HCT116 (cell line): ENCODE results near the gene CYSLTR2. TPM values are rescaled to one million over a fixed set of nuclear protein-coding genes. Genes with fewer than 3 reads are reported as not detected.

ENCODE experiments used
- ATAC-seq: fragments of 200-7000 bp; cut with Tn5 transposase; 2 replicates; pipeline ENCODE4 v1.9.1; 2020; ENCODE audit warnings: mild to moderate bottlenecking, moderate library complexity
- BruUV-seq: library from RNA; stranded (reverse); fragments of 400-500 nt; replicated peaks from 2 replicates; lab custom pipeline; 2021; lab: Mats Ljungman, UMichigan
- CTCF ChIA-PET: fragments of 300-600 bp; sonication (Branson Sonifier 250); formaldehyde crosslinking; loops from one replicate; lab custom pipeline; 2021; ENCODE audit warnings: antibody characterized with exemption; lab: Charles Lee
- POLR2A ChIA-PET: fragments of 300-600, 350-600 bp; sonication (Branson Sonifier 250); formaldehyde crosslinking; loops from one replicate; lab custom pipeline; 2021; ENCODE audit warnings: antibody characterized with exemption; lab: Charles Lee
- RAD21 ChIA-PET, 2 experiments: fragments of 300-600 bp; sonication (Branson Sonifier 250); formaldehyde crosslinking; loops; one replicate each; lab custom pipeline; 2023; ENCODE audit warnings: low total read pairs in 2 of 2; ENCODE audit not compliant: uncharacterized antibody in 2 of 2, unreplicated experiment in 2 of 2, low non-redundant PET in 1 of 2; lab: Charles Lee
- DNase-seq: peaks from one replicate; pipeline ENCODE4 v3.0.0-alpha.2; 2010; ENCODE audit warnings: low read depth, low spot score
- H2AFZ ChIP-seq: fragments of 200-600 bp; shearing (Covaris generic), sonication (generic); 2 replicates; pipeline ENCODE4 v1.6.1; 2017; ENCODE audit warnings: low read depth, mixed run types, mixed read lengths, antibody characterized with exemption, low read length; ENCODE audit not compliant: poor library complexity, severe bottlenecking
- H3K27ac ChIP-seq: 2 replicates; pipeline ENCODE4 v1.5.1; 2012; ENCODE audit warnings: low read depth, low read length
- H3K27me3 ChIP-seq: fragments of 200-600 bp; sonication (generic); 2 replicates; pipeline ENCODE4 v1.6.1; 2016; ENCODE audit warnings: mixed run types, low read length, mixed read lengths; ENCODE audit not compliant: insufficient read depth
- H3K36me3 ChIP-seq, 2 experiments: fragments of 200-500 bp in 1 of 2; fragments of 200-600 bp in 1 of 2; sonication (Bioruptor generic) in 1 of 2; sonication (generic) in 1 of 2; 2 replicates each; pipeline versions ENCODE4 v1.5.1 to v1.6.1; 2014 to 2016; ENCODE audit warnings: low read length in 2 of 2, inconsistent platforms in 1 of 2, mixed read lengths in 1 of 2, mixed run types in 1 of 2; ENCODE audit not compliant: insufficient read depth in 2 of 2, control insufficient read depth in 1 of 2
- H3K4me1 ChIP-seq, 2 experiments: fragments of 200-600 bp in 1 of 2; sonication (generic) in 1 of 2; 2 replicates each; pipeline versions ENCODE4 v1.5.1 to v1.6.1; 2012 to 2017; ENCODE audit warnings: low read length in 2 of 2, inconsistent platforms in 1 of 2, mild to moderate bottlenecking in 1 of 2, mixed read lengths in 1 of 2, mixed run types in 1 of 2, moderate library complexity in 1 of 2; ENCODE audit not compliant: insufficient read depth in 2 of 2, control insufficient read depth in 1 of 2
- H3K4me2 ChIP-seq: fragments of 200-600 bp; sonication (generic); 2 replicates; pipeline ENCODE4 v1.6.1; 2017; ENCODE audit warnings: mixed run types, low read length, mixed read lengths
- H3K4me3 ChIP-seq, 2 experiments: fragments of 200-600 bp in 1 of 2; sonication (generic) in 1 of 2; replicated peaks in 1 of 2; 2 replicates each; pipeline ENCODE4 v1.5.1; 2011 to 2016; ENCODE audit warnings: low read length in 2 of 2, control low read depth in 1 of 2, low read depth in 1 of 2, mild to moderate bottlenecking in 1 of 2, mixed read lengths in 1 of 2, mixed run types in 1 of 2
- H3K79me2 ChIP-seq: fragments of 200-600 bp; sonication (generic); 2 replicates; pipeline ENCODE4 v1.6.1; 2017; ENCODE audit warnings: mild to moderate bottlenecking, mixed run types, low read length, moderate library complexity, mixed read lengths; ENCODE audit not compliant: insufficient read depth
- H3K9ac ChIP-seq: fragments of 200-600 bp; sonication (generic); 2 replicates; pipeline ENCODE4 v1.6.1; 2016; ENCODE audit warnings: low read length, mixed read lengths
- H3K9me2 ChIP-seq: fragments of 200-600 bp; sonication (generic), shearing (Covaris generic); 2 replicates; pipeline ENCODE4 v1.6.1; 2017; ENCODE audit warnings: mixed run types, mild to moderate bottlenecking, moderate library complexity; ENCODE audit not compliant: insufficient read depth
- H3K9me3 ChIP-seq, 2 experiments: fragments of 200-500 bp in 1 of 2; fragments of 200-600 bp in 1 of 2; sonication (Bioruptor generic) in 1 of 2; sonication (generic) in 1 of 2; 2 replicates each; pipeline ENCODE4 v1.6.1; 2014 to 2017; ENCODE audit warnings: low read length in 2 of 2, mixed read lengths in 2 of 2, inconsistent platforms in 1 of 2, low read depth in 1 of 2, mild to moderate bottlenecking in 1 of 2, mixed run types in 1 of 2, moderate library complexity in 1 of 2; ENCODE audit not compliant: control insufficient read depth in 1 of 2, insufficient read depth in 1 of 2
- H4K20me1 ChIP-seq: fragments of 200-600 bp; sonication (generic), shearing (Covaris generic); 2 replicates; pipeline ENCODE4 v1.6.1; 2017; ENCODE audit warnings: mixed run types, mild to moderate bottlenecking, moderate library complexity; ENCODE audit not compliant: insufficient read depth
- CBX3 ChIP-seq: IDR thresholded peaks from 2 replicates; pipeline ENCODE4 v1.6.1; 2012; ENCODE audit warnings: low read depth
- CEBPB ChIP-seq: IDR thresholded peaks from 2 replicates; pipeline ENCODE4 v1.6.1; 2012; ENCODE audit warnings: low read depth
- CTCF ChIP-seq, 3 experiments: fragments of 200-600 bp in 1 of 3; sonication (generic) in 1 of 3; IDR thresholded peaks in 2 of 3; conservative IDR thresholded peaks in 1 of 3; 2 replicates each; pipeline ENCODE4 v1.5.1; 2012 to 2017; ENCODE audit warnings: low read depth in 2 of 3, low read length in 2 of 3, antibody characterized with exemption in 1 of 3, borderline replicate concordance in 1 of 3, control low read depth in 1 of 3, mild to moderate bottlenecking in 1 of 3, mixed read lengths in 1 of 3, mixed run types in 1 of 3, moderate library complexity in 1 of 3; ENCODE audit not compliant: insufficient read depth in 1 of 3
- ELF1 ChIP-seq: IDR thresholded peaks from 2 replicates; pipeline ENCODE4 v1.6.1; 2012; ENCODE audit warnings: low read depth, borderline replicate concordance
- EZH2 ChIP-seq: fragments of 200-600 bp; sonication (generic); IDR thresholded peaks from 2 replicates; pipeline ENCODE4 v1.6.1; 2017; ENCODE audit warnings: antibody characterized with exemption, mixed run types
- FOSL1 ChIP-seq: IDR thresholded peaks from 2 replicates; pipeline ENCODE4 v1.6.1; 2012; ENCODE audit warnings: low read depth
- POLR2A ChIP-seq: IDR thresholded peaks from 2 replicates; pipeline ENCODE4 v1.7.0; 2011; ENCODE audit warnings: borderline replicate concordance; ENCODE audit not compliant: insufficient read depth, insufficient read length; ENCODE audit errors: extremely low read depth
- POLR2AphosphoS5 ChIP-seq: IDR thresholded peaks from 2 replicates; pipeline ENCODE4 v1.6.1; 2011; ENCODE audit warnings: mild to moderate bottlenecking, low read depth, low read length, moderate library complexity
- RAD21 ChIP-seq: IDR thresholded peaks from 2 replicates; pipeline ENCODE4 v1.6.1; 2012; ENCODE audit warnings: low read depth, mild to moderate bottlenecking
- SIN3A ChIP-seq: IDR thresholded peaks from 2 replicates; pipeline ENCODE4 v1.6.1; 2012; ENCODE audit warnings: low read depth
- YY1 ChIP-seq: IDR thresholded peaks from 2 replicates; pipeline ENCODE4 v1.6.1; 2011; ENCODE audit warnings: low read length, low read depth, moderate library complexity, mild to moderate bottlenecking; ENCODE audit not compliant: insufficient replicate concordance; ENCODE audit errors: extremely low read depth
- ZFX ChIP-seq: fragments of 450-650 bp; IDR thresholded peaks from 2 replicates; pipeline ENCODE4 v1.6.1; 2017
- ZNF274 ChIP-seq: fragments of 200-500 bp; sonication (Bioruptor generic); IDR thresholded peaks from 2 replicates; pipeline ENCODE4 v1.6.1; 2014; ENCODE audit warnings: mild to moderate bottlenecking, low read depth, low read length, inconsistent platforms
- intact Hi-C: fragments of 100-400 bp; cut with micrococcal nuclease; formaldehyde crosslinking; loops from 2 replicates; pipeline ENCODE4 v1.10.0; 2022
- total RNA-seq: library from RNA; stranded (reverse); gene quantifications from one replicate; pipeline ENCODE4 v1.2.1, GENCODE V29; 2021; ENCODE audit not compliant: unreplicated experiment

The CYSLTR2 gene
- total RNA-seq, 1 experiment from 2014 or later: not detected

- Histone ChIP-seq H3K9me2 (no peaks in the 10 kb centered on the region), H3K79me2 (no peaks in the 10 kb centered on the region), H3K9me3 (no peaks in the 10 kb centered on the region), H3K27ac (no peak overlapping the region), H2AFZ (no peak overlapping the region), H3K36me3 (no peaks in the 10 kb centered on the region), H3K4me3 (no peak overlapping the region), H4K20me1 (no peaks in the 10 kb centered on the region), H3K4me1 (no peaks in the 10 kb centered on the region), H3K4me2 (no peak overlapping the region), H3K27me3 (no peaks in the 10 kb centered on the region), H3K9ac (no peak overlapping the region)
- DNase-seq (no peak), ATAC-seq (no peak)
- CTCF ChIA-PET: no interaction called here
- BruUV-seq: no TSS peak
- RAD21 ChIA-PET: no interaction called here
- intact Hi-C loops: no loop called here
- POLR2A ChIA-PET: no interaction called here
- TF ChIP-seq CEBPB: no peak
- TF ChIP-seq YY1: no peak
- TF ChIP-seq POLR2A: no peak
- no peak for TF ChIP-seq ZNF274
- TF ChIP-seq ELF1: no peak
- no peak for TF ChIP-seq POLR2AphosphoS5
- no peak for TF ChIP-seq CBX3
- no peak for TF ChIP-seq CTCF (IDR thresholded peaks at IDR 0.05 in 2 of 3, conservative IDR thresholded peaks at IDR 0.05 in 1 of 3; ENCODE audit: borderline replicate concordance in 1 of 3, insufficient read depth in 1 of 3, low read depth in 2 of 3, low read length in 2 of 3)
- TF ChIP-seq ZFX: no peak
- no peak for TF ChIP-seq FOSL1
- TF ChIP-seq EZH2: no peak
- no peak for TF ChIP-seq RAD21
- no peak for TF ChIP-seq SIN3A
Observed at GRCh38 chr13:48631441-48631840, 22.3 kb upstream of the CYSLTR2 start.
